GM18526 (cell line): ENCODE data around the gene CTNNB1.

Experiments used
- POLR2A ChIP-seq: IDR thresholded peaks from 3 replicates; pipeline ENCODE4 v1.6.1; 2011; ENCODE audit not compliant: insufficient read length; ENCODE audit errors: extremely low read depth

Gene CTNNB1

DNA sequence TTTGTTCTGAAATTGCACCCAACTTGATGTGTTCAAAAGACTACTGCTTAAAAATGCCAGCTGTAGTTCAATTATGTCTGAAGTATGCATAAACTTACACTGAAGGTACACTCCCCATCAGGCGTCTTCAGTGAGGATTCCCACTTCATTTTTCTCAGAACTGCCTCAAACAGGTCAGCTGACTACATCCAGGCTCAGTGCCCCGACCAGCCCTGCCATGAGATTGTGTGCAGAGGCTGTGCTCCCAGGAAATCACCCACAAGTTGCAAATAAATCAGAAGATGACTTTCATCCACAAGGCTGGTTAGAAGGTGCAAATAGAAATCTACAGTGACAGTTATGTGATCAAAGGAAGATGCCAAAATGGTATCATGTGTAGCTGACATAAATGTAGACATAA is 51.5 kb downstream of the CTNNB1 start:
- TF ChIP-seq POLR2A = no peak

DNA sequence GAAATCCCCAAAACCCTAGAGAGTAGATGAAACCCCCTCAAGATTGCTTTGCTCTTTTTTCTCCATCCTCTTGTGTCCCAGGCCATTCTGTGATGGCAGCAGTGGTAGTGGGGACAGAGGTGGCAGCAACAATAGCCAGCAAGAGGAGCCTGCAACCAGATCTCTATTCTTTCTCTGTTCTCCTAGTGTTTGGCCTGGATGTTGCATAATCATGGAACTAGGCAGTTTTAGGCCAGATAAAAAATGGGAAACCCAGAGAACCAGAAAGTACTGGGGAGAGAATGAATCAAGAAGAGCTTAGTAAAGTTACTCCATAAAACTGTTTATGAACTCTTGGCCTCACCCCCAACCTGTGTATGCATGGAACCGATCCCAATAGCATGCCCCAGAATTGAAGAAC is 52.3 kb downstream of the CTNNB1 start:
- no peak for TF ChIP-seq POLR2A

DNA sequence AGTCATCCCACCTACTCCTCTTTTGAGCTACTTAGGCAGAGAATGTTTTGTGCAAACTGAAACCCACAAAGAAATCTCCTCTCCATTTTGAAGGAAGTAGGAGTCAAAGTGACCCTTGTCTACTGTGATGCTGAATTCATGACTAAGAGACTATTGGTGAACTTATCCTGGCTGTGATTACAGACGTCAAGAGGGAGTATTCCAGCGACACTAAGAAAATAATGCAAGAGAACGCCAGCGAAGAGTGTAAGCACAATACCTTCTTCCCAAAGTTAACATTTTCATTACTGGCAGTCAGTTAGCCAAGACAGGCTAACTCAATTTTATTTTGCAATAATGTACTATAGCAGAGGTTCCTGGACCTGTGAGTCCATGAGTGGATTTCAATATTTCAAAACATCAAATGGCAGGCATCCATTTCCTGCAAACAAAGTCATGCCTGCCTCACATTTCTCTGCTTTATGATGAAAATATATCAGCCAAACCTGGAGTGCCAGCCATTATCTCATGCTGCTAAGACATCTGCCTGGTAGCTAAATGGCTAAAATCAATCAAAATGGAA is 59.0 kb downstream of the CTNNB1 start:
- TF ChIP-seq POLR2A = no peak

DNA sequence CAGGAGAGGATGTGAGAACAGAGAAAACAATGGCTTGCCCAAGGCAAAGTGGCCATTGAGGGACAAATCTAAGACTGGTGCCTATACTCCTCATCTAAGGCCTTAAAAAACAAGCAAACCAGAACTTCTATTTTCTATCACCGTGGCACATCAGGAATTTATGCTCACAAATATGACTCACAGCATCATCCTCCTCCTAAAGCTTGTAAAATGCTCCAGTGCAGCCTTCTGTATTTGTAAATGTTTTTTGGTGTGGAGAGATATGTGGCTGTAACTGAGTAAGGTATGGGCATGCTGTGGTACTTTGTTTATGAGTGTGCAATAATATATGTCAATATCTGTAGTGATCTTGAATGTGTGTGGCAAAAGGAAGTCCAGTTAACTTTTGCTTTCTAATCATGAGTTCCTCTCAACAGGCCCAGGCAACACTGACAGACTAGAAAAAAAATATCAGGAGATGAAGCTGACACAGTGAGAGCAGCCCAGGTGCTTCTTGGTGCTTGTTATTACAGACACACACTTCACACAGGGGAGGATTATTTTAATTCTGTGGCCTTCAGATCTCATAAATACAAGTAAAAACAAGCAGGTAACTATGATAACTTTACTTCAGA is 60.3 kb downstream of the CTNNB1 start:
- TF ChIP-seq POLR2A = no peak

DNA sequence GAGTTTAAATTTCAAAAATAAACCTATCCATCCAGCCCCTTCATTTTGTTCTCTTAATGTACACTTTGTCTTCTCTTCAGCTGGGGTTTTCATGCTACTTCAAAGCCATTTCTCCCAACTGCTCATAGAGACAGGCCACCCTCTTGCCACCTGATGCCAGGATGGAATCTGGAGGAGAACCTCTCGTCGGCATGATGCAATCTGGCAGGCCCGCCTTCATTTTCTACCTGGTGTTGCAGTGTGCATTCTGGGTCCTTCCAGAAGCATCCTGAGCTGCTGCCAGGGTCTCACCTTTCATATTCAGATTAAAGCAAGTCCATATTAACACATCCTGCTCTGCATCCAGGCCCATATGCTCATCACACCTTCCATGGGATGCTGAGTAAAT is 60.8 kb downstream of the CTNNB1 start:
- TF ChIP-seq POLR2A = no peak

DNA sequence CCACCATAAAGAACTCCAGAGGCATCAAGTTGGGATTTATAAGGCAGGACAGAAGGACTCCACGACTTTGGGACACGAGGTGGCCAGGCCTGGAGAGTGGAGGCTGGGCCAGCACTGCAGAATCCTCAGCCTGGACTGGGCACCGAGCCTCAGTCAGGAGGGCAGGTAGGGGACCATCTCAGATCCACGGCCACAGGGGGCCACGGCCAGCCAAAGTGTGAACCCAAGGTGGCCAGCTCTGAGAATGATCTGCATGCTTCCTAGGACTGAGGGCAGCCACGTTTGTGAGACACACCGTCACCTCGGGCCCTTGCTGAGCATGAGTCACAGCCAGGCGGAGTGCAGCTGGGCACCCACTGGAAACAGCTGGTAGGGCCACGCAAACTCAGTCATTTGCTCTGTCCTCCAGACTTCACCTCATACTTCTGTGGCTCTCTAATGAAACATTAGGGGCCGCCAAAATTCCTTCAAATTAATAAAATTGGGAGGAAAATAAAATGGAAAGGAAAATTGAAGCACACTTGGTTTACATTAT is 65.8 kb downstream of the CTNNB1 start:
- no peak for TF ChIP-seq POLR2A

DNA sequence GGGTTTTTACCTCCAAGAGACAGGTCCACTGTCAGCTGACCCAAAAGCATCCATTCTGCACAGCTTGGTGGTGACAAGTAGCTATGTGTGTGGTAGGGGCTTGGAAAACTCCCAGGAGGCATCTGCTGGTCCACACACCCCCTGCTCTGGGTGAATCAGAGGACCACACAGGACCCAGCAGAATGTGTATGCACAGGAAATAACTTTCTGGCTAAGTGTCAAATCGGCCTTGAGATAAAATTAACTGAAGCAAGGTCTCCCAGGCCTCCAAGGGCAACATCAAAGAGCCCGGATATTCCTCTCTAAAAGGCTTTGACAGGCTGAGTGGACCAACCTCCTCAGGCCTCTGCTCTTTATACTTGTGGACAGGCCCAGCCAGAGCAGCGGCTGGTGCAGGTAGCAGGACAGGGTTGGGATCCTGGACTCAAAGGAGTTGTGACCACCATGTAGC is 66.5 kb downstream of the CTNNB1 start:
- no peak for TF ChIP-seq POLR2A

GRCh38 chr3:41267975-41268640 is 68.8 kb downstream of the CTNNB1 start:
- no peak for TF ChIP-seq POLR2A

DNA sequence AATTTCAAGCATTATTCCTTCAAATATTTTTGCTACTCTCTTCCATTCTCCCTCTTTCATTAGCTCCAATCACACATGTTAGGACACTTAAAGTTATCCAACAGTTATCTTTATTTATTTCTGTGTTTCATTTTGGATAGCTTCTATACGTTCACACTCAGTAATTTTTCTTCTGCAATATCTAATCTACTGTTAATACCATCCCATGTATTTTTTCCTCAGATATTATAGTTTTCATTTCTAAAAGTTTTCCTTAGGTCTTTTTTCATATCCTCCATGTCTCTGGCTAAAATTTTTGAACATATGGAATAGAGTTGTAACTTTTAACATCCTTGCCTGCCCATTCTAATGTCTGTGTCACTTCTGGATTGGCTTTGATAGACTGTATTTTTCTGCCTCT is 73.4 kb downstream of the CTNNB1 start:
- no peak for TF ChIP-seq POLR2A

GRCh38 chr3:41274944-41275668 is 75.8 kb downstream of the CTNNB1 start:
- TF ChIP-seq POLR2A = no peak

- TF ChIP-seq POLR2A = no peak
These were observed 76.9 kb downstream of the CTNNB1 start for GRCh38 chr3:41276191-41276590.

- TF ChIP-seq POLR2A = no peak
These were observed 78.6 kb downstream of the CTNNB1 start for GRCh38 chr3:41277790-41278465.

- no peak for TF ChIP-seq POLR2A
These were observed 87.0 kb downstream of the CTNNB1 start for GRCh38 chr3:41286305-41286704.

- no peak for TF ChIP-seq POLR2A
These were observed 89.5 kb downstream of the CTNNB1 start for GRCh38 chr3:41288785-41289184.
